HS-5 (cell line): ENCODE measurements around the gene PPP1R3E.

Experiments
- DNase-seq: peaks from one replicate; pipeline ENCODE4 v3.0.0-alpha.2; 2012; ENCODE audit warnings: low read depth

The PPP1R3E gene

DNA sequence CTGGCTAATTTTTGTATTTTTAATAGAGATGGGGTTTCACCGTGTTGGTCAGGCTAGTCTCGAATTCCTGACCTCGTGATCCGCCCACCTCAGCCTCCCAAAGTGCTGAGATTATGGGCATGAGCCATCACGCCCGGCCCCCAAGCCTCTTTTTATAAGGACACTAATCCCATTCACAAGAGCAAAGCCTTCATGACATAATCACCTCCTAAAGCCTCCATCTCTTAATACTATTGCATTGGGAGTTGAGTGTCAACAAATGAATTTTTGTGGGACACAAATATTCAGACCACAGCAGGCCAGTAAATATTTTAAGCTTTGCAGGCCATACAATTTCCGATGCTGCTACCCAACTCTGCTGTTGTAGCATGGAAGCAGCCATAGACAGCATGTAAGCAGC, 54.1 kb downstream of the PPP1R3E start:
- DNase-seq, result no peak
